Activated gamma-delta T cell (primary cell): Measurements from ENCODE around the gene POM121L2.

ENCODE experiments used
- DNase-seq: peaks from one replicate; lab custom pipeline; 2025; lab: John Stamatoyannopoulos, UW
- total RNA-seq, 2 donors: gene quantifications; one replicate each; lab custom pipeline; 2026; lab: John Stamatoyannopoulos, UW

POM121L2 gene
- total RNA-seq, result 0 reads per million in 2 donors

DNA sequence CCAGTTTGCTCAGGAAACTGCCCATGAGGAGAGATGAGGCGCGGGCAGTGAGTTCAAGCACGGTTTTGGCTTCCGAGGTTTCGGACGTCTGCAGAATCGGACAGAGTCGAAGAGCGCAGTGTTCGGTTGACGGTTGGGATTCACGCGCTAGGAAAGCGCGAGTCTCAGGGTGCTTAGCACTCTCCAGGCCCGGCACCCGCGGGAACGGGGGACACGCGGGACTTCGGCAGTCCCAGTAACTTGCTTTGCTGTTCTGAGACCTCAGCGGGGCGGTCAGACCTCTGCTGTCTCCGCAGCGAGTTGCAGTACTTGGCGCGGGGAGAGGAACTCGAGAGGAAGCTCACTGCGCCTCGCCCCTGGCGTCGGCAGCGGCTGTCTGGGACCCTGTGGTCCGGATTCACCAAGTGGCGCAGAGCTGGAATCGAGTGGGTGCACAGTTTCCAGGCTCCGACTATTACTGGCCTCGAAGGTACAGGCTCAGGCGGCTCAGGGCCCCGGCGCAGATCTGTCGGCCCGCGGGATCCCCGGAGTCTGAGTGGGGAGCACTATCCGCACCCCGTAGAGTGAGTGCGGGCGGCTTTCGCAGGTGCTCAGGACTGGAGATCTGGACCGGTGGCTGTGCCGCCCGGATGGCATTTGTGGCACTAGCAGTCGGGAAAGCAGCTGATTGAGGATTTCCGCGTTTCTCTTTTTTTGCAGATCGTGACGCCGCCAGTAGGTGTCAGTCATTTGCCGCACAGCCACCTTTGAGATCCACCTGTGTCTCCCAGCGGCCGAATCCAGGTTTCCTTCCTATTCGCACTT lies at the start of gene POM121L2:
POM121L2 (minus strand) TSS at position 128 of the 804 bp plus-strand sequence; CDS start at position 25, 103 bp downstream.
- DNase-seq, result no peak

DNA sequence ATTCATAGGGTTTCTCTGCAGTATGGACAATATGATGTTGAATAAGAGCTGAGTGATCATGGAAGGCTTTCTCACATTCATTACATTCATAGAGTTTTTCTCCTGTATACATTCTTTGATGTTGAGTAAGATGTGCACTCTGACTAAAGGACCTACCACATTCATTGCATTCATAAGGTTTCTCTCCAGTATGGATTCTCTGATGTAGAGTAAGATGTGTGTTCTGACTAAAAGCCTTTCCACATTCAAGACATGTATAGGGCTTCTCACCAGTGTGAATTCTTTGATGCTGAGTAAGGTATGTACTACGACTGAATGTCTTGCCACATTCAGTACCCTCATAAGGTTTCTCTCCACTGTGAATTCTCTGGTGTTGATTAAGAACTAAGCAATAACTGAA lies 47.2 kb upstream of the POM121L2 start:
- DNase-seq, result no peak

DNA sequence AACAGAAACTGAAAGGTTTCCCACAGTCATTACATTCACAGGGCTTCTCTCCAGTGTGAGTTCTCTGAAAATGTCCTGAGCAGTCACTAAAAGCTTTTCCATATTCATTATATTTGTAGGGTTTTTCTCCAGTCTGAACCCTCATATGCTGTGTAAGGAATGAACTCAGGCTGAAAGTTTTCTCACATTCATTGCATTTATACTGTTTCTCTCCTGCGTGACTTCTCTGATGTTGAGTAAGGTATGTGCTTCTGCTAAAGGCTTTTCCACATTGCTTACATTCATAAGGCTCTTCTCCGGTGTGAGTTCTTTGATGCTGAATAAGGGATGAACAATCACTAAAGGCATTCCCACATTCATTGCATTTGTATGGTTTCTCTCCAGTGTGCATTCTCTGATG lies 46.7 kb upstream of the POM121L2 start:
- no peak for DNase-seq

DNA sequence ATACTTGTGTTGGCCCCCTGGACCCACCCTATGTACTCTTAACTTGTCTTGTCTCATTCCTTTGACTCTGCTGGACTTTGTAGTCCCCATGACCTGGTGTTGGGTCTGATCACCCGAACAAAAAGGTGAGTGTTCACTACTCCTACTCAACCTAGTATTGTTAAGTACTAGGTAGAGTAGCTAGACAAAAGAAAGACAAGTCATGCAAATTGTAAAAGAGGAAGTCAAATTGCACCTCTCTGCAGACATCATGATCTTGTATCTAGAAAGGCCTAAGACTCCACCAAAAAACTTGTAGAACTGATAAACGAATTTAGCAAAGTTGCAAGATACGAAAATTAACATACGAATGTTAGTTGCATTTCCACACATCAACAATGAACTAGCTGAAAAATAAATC lies 40.8 kb upstream of the POM121L2 start:
- no peak for DNase-seq

DNA sequence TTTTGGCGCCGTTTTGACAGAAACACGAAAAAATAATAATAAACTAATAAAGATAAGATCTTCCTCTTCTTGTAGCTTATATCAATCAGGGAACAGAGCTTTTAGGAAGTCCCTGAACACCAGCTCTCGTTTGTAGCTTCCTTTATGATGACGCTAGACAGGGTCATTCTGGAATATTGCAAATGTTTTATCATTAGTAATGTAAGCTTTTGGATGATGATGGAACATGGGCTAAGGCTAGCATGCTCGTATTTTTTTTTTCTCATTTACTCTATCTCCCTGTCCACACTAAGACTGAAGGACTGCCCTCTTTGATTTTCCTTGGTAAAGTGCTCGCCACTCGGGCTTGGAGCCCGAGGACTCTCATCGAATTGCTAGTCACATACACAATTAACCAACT lies 22.1 kb upstream of the POM121L2 start:
- DNase-seq, result no peak

DNA sequence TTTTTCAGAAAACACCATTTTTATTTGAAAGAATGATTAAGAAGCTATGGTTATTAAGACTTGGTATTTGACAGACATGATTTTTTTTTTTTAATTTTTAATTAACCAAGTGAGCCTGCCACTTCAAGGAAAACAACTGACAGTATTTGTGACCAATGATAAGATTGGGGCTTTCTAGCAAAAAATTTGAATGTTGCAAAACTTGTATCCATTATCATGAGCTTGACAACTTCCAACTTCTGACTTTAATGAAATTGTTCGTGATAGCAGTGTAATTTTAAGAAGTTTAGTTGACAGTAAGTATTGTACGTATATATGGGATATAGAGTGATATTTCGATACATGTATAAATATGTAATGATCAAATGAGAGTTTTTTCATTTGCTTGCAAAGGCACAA lies 21.6 kb upstream of the POM121L2 start:
- DNase-seq, result no peak

DNA sequence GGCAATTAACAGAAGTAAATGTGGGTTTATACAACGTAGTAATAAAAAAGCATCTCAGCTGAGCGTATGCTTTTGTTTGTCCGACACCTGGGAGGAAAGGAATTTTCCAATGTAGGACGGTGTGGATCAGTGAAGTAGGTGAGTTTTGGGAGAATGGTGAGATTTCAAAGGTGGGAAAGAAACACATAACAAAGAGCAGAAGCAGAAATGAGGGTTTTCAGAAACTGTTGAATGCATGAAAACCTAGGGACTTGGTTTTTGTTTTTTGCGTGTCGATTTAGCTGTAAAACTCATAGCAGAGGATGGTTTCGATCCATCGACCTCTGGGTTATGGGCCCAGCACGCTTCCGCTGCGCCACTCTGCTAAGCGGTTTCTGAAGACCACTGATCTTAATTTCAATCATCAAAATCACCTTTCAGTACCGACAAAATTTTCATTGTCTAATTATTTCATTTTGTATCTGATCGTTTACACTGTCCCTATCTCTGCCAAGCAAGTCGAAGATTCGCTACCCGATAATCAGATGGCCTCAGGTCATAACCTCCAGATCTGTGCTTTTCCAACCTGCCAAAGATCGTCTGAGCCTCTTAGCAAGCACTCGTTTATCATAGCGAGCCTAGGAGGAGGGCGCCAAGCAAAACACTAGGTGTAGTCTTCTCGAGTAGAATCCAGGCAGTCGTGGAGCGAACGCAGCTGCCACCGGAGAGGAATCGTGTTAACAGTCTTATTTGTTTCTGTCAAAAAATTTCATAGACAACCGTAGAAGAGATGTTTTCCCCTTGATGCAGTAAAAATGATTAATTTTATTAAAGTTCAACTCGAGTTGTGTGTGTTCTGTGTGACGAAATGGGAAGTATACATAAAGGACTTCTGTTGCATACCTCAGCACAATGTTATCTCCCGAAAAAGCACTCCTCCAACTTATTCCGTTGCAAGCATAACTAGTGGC lies 20.9 kb upstream of the POM121L2 start:
- no peak for DNase-seq

DNA sequence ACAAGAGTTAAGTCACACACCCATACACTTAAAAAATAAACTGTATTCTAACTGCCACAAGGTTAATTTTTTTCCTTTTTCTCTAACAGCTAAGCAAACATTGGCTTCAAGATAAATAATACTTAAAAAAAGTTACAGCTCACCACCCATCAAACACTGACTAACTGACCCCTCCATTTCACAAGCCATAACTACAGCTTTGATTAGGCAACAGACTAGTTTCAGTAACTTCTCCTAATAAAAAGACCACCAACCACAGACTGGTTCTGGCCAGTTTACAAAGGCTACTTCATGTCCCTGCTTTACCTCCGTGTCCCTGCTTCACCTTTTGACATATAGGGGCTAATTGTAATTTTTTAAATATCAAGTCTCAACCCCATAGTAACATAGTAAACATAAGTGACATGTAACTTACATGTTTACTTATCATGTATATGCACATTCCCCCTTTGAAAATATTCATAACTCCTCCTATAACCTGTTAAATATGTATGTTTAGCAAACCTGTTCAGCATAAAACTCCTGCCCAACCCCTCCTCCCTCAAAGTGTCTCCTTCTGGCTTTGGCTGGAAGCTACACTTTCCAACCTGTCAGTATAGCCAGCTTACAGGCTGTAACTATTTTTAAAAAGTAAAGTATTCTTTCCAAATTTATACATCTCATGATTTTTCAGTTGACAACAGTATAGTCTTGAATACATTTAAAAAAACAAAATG lies 15.1 kb upstream of the POM121L2 start:
- no peak for DNase-seq

DNA sequence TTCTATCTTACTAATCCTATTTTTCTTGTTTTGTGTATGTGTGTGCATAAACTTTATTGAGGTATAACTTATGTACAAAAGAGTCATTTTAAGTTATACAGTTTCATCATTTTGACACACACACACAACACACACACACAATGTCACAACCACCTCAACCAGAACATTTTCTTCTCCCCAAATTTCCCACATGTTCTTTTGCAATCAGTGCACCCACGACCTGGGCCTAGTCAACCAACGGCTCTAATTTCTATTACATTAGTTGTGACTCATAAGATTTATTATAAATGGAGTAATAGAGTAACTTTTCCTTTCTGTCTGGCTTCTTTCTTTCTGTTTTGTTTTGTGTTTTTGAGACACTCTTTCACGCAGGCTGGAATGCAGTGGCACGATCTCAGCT lies 9.8 kb upstream of the POM121L2 start:
- no peak for DNase-seq

DNA sequence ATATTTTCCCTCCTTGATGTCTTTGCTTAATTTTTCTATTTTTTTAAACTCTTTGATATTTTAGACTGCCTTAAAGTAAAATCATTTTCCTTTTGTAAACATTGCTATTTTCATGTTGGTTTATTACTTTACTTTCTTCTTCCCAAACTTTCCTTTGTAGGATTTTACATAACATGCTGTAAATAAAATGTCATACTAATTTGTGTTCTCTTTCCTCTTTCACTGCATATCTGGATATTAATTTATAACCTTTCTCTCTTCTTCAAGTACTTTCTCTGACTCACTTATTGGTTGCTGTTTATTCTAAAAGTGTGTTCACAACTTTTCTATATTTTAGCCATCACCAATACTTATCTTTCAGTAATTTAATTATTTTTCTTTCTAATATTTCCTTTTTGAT lies 9.3 kb upstream of the POM121L2 start:
- DNase-seq, result no peak

DNA sequence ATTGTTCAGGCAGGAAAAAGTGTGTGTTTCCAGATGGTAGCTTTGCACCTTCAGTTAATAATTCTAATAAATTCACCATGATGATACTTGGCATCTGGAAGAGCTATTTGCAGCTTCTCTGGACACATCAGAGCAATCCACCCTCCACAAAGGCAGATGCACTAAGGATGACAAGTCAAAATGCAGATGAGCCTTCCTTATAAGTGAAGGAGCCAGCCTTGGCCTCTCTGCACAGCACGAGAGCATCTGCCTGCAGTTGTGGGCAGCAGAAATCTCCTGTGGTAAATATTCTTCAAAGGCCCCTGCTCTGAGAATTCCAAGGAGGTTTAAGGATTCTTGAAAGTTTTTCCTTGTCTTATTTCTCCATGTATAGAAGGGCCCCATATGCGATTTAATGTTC lies 6.9 kb upstream of the POM121L2 start:
- no peak for DNase-seq

DNA sequence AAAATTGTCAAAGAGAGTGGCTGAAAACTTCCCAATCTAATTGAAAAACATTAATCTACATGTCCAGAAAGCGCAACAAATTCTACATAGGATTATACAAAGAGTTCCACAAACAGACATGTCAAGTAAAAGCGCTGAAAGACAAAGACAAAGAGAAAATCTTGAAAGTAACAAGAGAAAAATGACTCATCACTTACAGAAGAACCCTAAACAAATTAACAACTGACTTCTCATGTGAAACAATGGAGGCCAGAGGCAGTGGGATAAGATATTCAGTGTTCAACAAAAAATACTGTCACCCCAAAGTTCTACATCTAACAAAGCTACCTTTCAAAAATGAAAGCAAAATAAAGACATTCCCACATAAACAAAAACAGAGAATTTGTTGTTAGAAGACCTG lies 2.0 kb upstream of the POM121L2 start:
- DNase-seq, result no peak

DNA sequence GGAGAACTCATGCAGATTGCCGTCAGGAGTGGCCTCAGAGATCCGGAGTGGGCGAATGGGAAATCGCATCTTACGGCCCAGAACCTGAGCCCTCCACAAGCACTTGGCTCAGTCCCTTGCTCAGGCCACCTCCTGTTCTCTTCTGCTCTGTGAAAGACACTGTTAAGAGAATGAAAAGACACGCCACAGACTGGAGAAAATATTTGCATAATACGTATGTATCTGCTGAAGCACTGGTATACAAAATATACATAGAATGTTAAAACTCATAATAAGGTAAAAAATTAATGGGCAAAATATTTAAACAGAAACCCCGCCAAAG lies 838 bp upstream of the POM121L2 start:
- DNase-seq, result no peak

DNA sequence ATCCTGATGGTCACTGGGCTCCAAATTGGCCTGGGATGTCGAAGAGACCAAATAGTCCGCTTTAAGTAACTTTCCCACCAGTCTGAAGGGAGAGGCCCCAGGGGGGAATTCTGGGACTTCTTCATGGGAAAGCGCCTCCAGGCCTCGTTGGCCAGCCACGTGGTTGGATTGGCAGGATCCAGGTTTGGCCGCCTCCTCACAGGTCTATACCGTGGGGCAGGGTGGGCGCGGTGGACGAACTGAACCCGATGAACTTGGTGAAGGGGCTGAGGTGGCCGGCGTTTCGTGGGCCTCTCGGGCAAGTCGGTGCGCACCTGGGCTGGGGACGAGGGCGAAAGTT lies 297 bp downstream of the POM121L2 start:
- no peak for DNase-seq

DNA sequence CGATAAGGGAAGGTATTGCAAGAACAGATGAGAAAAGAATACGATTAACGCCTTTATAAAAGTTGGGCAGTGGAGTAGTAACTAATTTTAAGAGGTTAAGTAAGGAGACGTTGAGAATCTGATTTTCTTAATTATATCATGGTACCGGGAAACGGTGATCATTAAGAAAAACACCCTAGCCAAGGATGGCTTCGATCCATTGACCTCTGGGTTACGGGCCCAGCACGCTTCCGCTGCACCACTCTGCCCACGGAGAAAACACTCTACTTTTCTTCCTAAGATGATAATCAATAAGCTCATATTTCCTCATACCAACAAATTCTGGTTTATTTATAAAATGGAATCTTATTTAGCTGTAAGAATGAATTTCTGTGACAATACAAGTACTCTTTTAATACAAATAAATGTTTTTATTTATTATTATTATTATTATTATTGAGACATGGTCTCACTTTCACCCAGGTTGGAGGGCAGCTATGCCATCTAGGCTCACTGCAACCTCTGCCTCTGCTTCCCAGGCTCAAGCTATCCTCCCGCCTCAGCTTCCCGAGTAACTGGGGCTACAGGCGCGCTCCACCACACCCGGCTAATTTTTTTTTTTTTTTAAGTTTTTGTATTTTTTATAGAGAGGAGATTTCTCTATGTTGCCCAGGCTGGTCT lies 8.3 kb downstream of the POM121L2 start:
- no peak for DNase-seq

DNA sequence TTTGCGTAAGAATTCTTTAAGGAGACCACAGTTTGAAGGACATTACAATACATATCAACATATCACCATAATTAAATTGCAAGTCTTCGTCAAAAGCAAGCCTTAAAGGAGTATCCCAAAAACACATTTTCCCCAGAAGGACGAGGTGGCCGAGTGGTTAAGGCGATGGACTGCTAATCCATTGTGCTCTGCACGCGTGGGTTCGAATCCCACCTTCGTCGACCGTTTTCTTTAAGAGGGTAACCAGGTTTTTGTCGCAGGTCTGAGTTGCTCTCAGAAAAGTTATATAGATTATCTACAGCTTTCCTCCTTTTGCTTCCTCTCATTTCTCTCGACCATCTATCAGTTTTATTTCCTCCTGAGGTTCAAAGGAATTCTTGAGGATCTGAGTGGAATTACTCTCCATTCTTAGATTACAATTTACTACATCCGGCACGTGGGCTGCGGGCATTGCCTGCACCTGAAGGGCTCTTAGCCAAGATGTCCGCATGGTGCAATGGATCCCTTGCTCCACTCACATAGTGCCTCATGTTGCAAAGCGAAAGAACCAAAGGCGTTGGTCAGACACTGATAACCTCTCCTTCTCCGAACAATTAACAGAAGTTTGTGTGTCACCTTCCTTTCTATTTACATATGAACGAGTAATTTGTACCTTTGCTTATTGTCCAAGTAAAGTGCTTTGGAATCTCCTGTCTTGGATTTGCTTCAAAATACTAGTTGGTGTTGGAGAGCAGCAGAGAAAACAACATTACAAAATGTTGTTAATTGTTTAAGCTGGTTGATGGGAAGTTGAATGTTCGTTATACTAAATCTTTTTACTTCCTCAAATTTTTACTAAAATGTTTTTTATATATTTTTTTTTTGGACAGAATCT lies 14.0 kb downstream of the POM121L2 start:
- no peak for DNase-seq

DNA sequence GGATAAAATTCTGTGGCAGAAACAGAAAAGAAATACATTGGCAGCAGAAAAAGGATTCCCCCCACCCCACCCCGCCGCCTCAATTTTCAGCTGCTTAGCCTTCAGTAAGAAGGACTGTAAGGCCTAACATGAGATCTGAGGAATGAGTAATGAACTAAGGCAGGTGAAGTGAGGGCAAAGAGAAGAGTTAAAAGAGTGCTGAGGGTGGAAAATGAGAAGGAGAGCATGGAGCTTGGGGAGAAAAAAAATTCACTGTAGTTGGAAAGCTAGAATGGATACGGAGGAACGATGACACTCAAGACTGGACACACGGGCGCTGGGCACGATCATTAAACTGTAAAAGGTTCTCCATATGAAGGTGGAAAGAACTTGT lies 14.6 kb downstream of the POM121L2 start:
- no peak for DNase-seq

DNA sequence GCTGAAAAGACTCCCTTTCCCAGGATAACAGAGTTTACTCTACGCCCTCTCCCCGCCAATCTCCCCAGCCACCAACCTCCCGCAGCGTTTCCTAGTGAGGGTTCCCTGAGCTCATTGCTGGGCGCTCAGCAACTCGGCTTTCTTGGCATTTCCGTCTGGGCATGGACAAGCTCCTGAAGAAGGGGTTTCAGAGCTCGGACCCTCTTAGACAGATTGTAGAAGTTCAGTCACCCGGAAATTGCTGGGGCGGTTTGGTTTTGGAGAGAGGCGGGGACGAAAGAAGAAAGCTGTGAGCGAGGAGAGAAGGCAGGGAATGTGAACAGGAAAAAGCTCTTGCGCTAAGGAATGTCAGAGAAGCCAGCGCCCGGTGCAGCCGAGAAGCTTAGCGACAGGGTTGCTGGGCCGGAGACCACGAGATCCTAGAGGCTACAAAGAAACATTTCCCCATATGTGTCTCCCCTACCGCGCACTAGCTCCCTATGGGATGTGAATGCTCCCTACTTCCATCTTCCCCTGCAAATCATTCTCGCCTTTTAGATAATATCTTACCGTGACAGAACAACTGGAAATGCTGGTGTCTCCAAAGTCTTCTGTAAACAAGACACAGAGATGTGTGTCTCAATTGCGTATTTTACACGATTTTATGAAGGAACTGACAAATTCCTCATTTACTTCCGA lies 15.8 kb downstream of the POM121L2 start:
- no peak for DNase-seq

DNA sequence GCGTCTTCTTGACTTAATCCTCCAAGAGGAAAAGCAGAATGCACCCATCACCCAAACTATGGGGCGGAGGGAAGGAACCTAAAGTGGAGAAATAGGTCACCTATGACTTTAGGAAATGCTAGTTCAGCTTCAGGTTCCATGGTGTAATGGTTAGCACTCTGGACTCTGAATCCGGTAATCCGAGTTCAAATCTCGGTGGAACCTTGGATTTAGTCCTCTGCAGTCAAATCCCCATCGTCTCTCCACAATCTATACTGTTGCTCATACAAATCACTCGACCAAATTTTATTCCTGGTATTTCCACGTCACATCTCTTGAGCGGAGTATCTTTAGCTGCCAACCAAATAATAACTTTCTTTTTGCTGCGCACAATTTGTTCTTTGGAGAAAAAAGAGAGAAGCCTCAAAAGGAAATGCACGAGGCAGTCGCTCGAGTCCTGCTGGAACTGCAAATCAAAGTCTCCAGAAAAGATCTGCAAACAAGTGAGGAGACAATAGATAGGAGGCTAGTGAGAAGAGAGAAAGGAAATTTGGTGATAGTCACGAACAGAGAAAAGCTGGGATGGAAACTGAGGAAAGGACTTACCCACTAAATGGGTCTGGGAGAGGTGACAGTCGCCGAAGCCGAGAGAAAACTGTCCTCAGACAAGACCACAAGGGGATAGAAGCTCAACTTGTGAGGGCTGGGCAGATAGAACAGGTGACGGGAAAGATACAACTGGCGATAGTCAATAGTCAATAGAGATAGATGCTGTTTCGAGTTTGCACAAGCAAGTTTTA lies 16.6 kb downstream of the POM121L2 start:
- DNase-seq, result no peak

DNA sequence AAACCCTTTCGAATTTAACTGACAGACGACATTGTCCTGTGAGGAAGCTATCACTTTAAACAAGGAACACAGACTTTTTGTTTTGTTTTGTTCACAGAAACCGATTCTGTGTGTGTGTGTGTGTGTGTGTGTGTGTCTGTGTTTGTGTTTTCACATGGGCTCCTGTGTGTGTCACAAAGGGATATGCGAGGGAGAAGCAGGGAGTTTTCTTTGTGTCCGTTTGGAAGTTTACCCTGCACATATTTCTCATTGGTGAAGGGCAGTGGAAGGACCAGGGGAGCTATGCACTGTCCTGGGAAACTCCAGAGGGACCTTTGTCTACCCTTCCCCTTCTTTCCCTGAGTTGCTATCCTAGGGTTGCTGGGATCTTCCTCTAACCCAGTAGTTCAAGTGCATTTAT lies 17.7 kb downstream of the POM121L2 start:
- DNase-seq, result no peak
